Caco-2 (cell line): ENCODE results near the gene ADARB2. TPM values are rescaled to one million over a fixed set of nuclear protein-coding genes. Genes with fewer than 3 reads are reported as not detected.

ENCODE experiments used
- BruUV-seq: library from RNA; stranded (reverse); fragments of 400-500 nt; replicated peaks from 2 replicates; lab custom pipeline; 2021; lab: Mats Ljungman, UMichigan
- CTCF ChIA-PET: fragments of 300-600 bp; sonication (Branson Sonifier 250); formaldehyde crosslinking; loops from one replicate; lab custom pipeline; 2022; ENCODE audit warnings: antibody characterized with exemption; lab: Charles Lee
- POLR2A ChIA-PET: fragments of 300-600 bp; sonication (Branson Sonifier 250); formaldehyde crosslinking; loops from one replicate; lab custom pipeline; 2022; ENCODE audit warnings: antibody characterized with exemption; lab: Charles Lee
- DNase-seq, 2 experiments: peaks; one replicate each; pipeline versions ENCODE4 v3.0.0 to v3.0.0-alpha.2; 2020 to 2022
- H3K27me3 ChIP-seq: replicated peaks from 2 replicates; pipeline ENCODE4 v1.6.0; 2011; ENCODE audit warnings: low read length; ENCODE audit not compliant: control insufficient read depth, insufficient read depth
- H3K36me3 ChIP-seq: 2 replicates; pipeline ENCODE4 v1.5.1; 2011; ENCODE audit warnings: low read length; ENCODE audit not compliant: control insufficient read depth, insufficient read depth
- H3K4me1 ChIP-seq: fragments of 250-450 bp; sonication (Bioruptor Pico); 2 replicates; pipeline ENCODE4 v1.5.1; 2020; ENCODE audit warnings: mild to moderate bottlenecking
- H3K4me3 ChIP-seq: 2 replicates; pipeline ENCODE4 v1.5.1; 2011; ENCODE audit warnings: low read depth, mild to moderate bottlenecking, control low read depth, low read length
- H3K9me3 ChIP-seq: fragments of 250-450 bp; sonication (Bioruptor Pico); 2 replicates; pipeline ENCODE4 v1.5.1; 2020; ENCODE audit warnings: mild to moderate bottlenecking, moderate library complexity
- H3K27ac Mint-ChIP-seq: one replicate; pipeline ENCODE4 v1.8.0; 2022; ENCODE audit warnings: mixed read lengths; ENCODE audit not compliant: unreplicated experiment
- H3K27me3 Mint-ChIP-seq: one replicate; pipeline ENCODE4 v1.8.0; 2022; ENCODE audit warnings: mixed read lengths; ENCODE audit not compliant: insufficient read depth, unreplicated experiment
- H3K36me3 Mint-ChIP-seq: one replicate; pipeline ENCODE4 v1.8.0; 2022; ENCODE audit warnings: mild to moderate bottlenecking, mixed read lengths; ENCODE audit not compliant: insufficient read depth, unreplicated experiment
- H3K4me1 Mint-ChIP-seq: one replicate; pipeline ENCODE4 v1.8.0; 2022; ENCODE audit warnings: low read depth, mixed read lengths; ENCODE audit not compliant: unreplicated experiment
- H3K4me3 Mint-ChIP-seq: one replicate; pipeline ENCODE4 v1.8.0; 2022; ENCODE audit warnings: mild to moderate bottlenecking, moderate library complexity, mixed read lengths; ENCODE audit not compliant: unreplicated experiment
- H3K9me3 Mint-ChIP-seq: one replicate; pipeline ENCODE4 v1.8.0; 2022; ENCODE audit warnings: mixed read lengths; ENCODE audit not compliant: unreplicated experiment
- intact Hi-C: fragments of 100-400 bp; cut with micrococcal nuclease; formaldehyde crosslinking; loops from one replicate; pipeline ENCODE4 v1.10.0; 2022; ENCODE audit not compliant: unreplicated experiment
- total RNA-seq: library from RNA; stranded (reverse); gene quantifications from 2 replicates; pipeline ENCODE4 v1.2.3, GENCODE V29; 2022
- TF ChIP-seq, protein P1 (sequence below), 2 experiments: fragments of 200-600 bp in 1 of 2; IDR thresholded peaks; 1 replicate in 1 of 2; 2 replicates in 1 of 2; pipeline versions ENCODE4 v1.5.1 to v1.8.0; 2011 to 2022; ENCODE audit warnings: antibody characterized with exemption in 1 of 2, control low read depth in 1 of 2, inconsistent platforms in 1 of 2, low read depth in 1 of 2, low read length in 1 of 2, mild to moderate bottlenecking in 1 of 2, moderate library complexity in 1 of 2; ENCODE audit not compliant: insufficient read depth in 1 of 2, severe bottlenecking in 1 of 2, unreplicated experiment in 1 of 2

Gene ADARB2
- total RNA-seq, 1 experiment from 2014 or later = 0.27 TPM

DNA sequence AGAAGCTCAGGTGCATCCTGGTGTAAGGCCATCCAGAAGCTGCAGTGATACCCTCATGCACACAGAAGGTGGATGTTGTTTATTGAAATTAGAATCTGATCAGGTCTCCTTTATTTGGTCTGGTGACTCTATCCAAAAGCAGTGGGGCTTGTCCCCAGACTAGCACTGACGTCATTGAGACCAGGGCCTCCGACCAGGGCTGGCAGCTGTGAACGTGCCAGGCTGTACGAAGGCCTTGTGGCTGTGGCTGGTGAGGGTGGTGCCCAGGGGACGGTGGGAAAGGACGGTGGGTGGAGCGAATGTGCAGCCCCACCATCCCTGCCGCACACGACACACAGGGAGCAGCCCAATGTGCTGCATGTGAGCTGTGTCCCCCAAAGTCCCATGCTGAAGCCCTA, 160.0 kb downstream of the ADARB2 start:
- CTCF ChIA-PET = no interaction called here
- H3K9me3 Mint-ChIP-seq = no peaks in the 10 kb centered on the region
- POLR2A ChIA-PET = no interaction called here
- H3K4me1 Mint-ChIP-seq = no peaks in the 10 kb centered on the region
- H3K27me3 Mint-ChIP-seq = peaks cover 24% of the 10 kb centered on the region
- no peaks in the 10 kb centered on the region for H3K36me3 ChIP-seq
- H3K4me1 ChIP-seq = no peaks in the 10 kb centered on the region
- no peaks in the 10 kb centered on the region for H3K36me3 Mint-ChIP-seq
- peak in 1 of 2 experiments; percentile 26 for DNase-seq
- no peak overlapping the region for H3K4me3 Mint-ChIP-seq
- no peaks in the 10 kb centered on the region; the same call in 1 of the 2 replicates for H3K27me3 ChIP-seq
- H3K9me3 ChIP-seq = no peaks in the 10 kb centered on the region
- H3K27ac Mint-ChIP-seq = no peak overlapping the region
- H3K4me3 ChIP-seq = no peak overlapping the region
- TF ChIP-seq, protein P1, sequence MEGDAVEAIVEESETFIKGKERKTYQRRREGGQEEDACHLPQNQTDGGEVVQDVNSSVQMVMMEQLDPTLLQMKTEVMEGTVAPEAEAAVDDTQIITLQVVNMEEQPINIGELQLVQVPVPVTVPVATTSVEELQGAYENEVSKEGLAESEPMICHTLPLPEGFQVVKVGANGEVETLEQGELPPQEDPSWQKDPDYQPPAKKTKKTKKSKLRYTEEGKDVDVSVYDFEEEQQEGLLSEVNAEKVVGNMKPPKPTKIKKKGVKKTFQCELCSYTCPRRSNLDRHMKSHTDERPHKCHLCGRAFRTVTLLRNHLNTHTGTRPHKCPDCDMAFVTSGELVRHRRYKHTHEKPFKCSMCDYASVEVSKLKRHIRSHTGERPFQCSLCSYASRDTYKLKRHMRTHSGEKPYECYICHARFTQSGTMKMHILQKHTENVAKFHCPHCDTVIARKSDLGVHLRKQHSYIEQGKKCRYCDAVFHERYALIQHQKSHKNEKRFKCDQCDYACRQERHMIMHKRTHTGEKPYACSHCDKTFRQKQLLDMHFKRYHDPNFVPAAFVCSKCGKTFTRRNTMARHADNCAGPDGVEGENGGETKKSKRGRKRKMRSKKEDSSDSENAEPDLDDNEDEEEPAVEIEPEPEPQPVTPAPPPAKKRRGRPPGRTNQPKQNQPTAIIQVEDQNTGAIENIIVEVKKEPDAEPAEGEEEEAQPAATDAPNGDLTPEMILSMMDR (IDR thresholded peaks at IDR 0.05; ENCODE audit: insufficient read depth in 1 of 2, low read depth in 1 of 2, low read length in 1 of 2, severe bottlenecking in 1 of 2, unreplicated experiment in 1 of 2) = no peak
- no TSS peak for BruUV-seq
- intact Hi-C loops = no loop called here

DNA sequence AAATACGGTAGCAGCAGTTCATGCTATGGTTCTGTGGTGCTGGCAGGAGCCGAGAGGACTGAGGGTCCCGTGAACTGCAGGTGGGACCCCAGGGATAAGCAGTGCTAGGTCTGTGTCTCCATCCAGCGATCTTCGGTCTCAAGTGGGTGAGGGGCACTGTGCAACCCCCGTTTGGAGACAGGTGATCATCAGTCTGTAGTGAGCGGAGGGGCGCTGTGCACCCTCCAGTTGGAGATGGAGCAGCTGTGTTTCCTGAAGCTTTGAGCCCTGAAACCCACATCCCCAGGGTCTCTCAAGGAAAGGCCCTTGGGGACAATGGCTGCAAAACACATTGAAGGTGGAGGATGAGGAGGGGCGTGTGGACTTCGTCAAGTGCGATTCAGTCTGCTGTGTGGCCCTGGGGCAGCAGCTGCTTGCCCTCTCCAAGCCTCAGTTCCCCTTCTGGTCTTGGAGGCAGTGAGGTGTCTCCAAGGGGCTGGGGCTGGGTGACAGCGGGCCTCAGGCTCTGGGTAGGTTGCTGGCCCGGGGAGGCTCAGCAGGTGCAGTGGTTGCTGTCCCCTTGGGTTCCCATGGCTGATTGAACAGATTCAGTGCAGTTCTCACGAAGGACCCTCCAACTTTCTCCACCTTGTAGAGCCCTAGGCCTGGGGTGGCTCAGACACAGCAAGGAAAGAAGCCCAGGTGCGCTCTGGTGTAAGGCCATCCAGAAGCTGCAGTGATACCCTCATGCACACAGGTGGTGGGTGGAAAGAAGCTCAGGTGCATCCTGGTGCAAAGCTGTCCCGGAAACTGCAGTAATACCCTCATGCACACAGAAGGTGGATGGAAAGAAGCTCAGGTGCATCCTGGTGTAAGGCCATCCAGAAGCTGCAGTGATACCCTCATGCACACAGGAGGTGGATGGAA, 160.6 kb downstream of the ADARB2 start:
- Histone ChIP-seq H3K36me3 (no peaks in the 10 kb centered on the region), H3K4me1 (no peaks in the 10 kb centered on the region), H3K9me3 (no peaks in the 10 kb centered on the region), H3K27me3 (no peaks in the 10 kb centered on the region; the same call in 1 of the 2 replicates), H3K4me3 (no peak overlapping the region)
- Mint-ChIP-seq H3K4me3 (no peak overlapping the region), H3K27ac (no peak overlapping the region), H3K4me1 (no peaks in the 10 kb centered on the region), H3K36me3 (no peaks in the 10 kb centered on the region), H3K27me3 (peaks cover 28% of the 10 kb centered on the region), H3K9me3 (no peaks in the 10 kb centered on the region)
- DNase-seq = peak in 1 of 2 experiments; percentile 27
- intact Hi-C loops = no loop called here
- ChIA-PET CTCF (no interaction called here), POLR2A (no interaction called here)
- TF ChIP-seq, protein P1 (IDR thresholded peaks at IDR 0.05; ENCODE audit: insufficient read depth in 1 of 2, low read depth in 1 of 2, low read length in 1 of 2, severe bottlenecking in 1 of 2, unreplicated experiment in 1 of 2) = no peak
- no TSS peak for BruUV-seq

DNA sequence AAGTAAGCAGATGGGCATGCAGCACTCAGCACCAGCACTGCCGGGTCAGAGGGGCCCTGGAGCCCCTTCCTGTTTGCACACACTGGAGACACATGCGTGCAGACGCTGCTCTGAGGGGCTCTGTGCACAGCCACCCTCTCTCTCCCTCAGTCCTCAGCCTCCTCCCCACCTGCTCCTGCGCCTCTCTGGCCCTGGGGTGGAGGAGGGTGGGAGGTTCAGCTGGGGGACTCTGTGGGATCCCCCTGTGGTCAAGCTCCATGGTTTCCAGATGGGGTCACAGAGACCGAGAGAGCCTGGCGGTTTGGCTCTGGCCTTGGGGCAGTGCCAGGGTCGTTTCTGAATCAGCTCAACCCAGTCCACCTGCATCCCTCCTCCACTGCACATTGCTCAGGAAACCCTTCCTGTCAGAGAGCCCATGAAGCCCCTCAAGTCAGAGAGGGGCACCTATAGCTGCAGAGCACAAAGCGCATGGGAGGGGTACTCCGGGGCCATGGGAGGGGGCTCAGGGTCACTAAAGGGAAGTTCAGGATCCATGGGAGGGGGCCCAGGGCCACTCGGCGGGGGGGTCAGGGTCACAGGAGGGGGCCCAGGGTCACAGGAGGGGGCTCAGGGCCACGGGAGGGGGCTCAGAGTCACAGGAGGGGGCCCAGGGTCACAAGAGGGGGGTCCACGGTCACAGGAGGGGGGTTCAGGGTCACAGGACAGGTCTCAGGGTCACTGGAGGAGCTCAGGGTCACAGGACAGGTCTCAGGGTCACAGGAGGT, 161.7 kb downstream of the ADARB2 start:
- Mint-ChIP-seq H3K9me3 (no peaks in the 10 kb centered on the region), H3K27me3 (peaks cover 33% of the 10 kb centered on the region), H3K27ac (no peak overlapping the region), H3K4me3 (no peak overlapping the region), H3K4me1 (no peaks in the 10 kb centered on the region), H3K36me3 (no peaks in the 10 kb centered on the region)
- ChIA-PET POLR2A (interaction anchor here (0.6 kb wide), 2 partner anchors 71 to 231 kb away, joined by 3 to 5 read pairs; no protein-coding TSS in a partner anchor), CTCF (no interaction called here)
- TF ChIP-seq, protein P1 (IDR thresholded peaks at IDR 0.05; ENCODE audit: insufficient read depth in 1 of 2, low read depth in 1 of 2, low read length in 1 of 2, severe bottlenecking in 1 of 2, unreplicated experiment in 1 of 2) = no peak
- BruUV-seq = no TSS peak
- Histone ChIP-seq H3K36me3 (no peaks in the 10 kb centered on the region), H3K4me3 (no peak overlapping the region), H3K9me3 (no peaks in the 10 kb centered on the region), H3K27me3 (no peaks in the 10 kb centered on the region; the same call in 1 of the 2 replicates), H3K4me1 (no peaks in the 10 kb centered on the region)
- peak in 1 of 2 experiments; percentile 20 for DNase-seq
- intact Hi-C loops = no loop called here
